IMR-90 (cell line): Measurements from ENCODE around the gene ASRGL1.

Experiments used
- CTCF ChIP-seq: conservative IDR thresholded peaks from 2 replicates; pipeline ENCODE4 v1.5.1; 2012; ENCODE audit warnings: mild to moderate bottlenecking, low read depth, low read length, improper control_type of control experiment
- RAD21 ChIP-seq: IDR thresholded peaks from 2 replicates; pipeline ENCODE4 v1.6.1; 2012; ENCODE audit warnings: low read length, improper control_type of control experiment

GRCh38 chr11:62358273-62358672, 21.0 kb downstream of the ASRGL1 start:
- TF ChIP-seq RAD21 = no peak
- no peak for TF ChIP-seq CTCF
